H9 (cell line): ENCODE data around the gene TBC1D23. TPM values are rescaled to one million over a fixed set of nuclear protein-coding genes. Genes with fewer than 3 reads are reported as not detected.
A peak's percentile ranks its signal among the peaks of the same experiment; 100 is the strongest.

Source experiments
- DNase-seq: peaks from one replicate; pipeline ENCODE4 v3.0.0-alpha.2; 2017
- H2AFZ ChIP-seq: one replicate; pipeline ENCODE4 v1.6.1; 2013; ENCODE audit warnings: mild to moderate bottlenecking, low read length, control low read depth, moderate library complexity
- H2AK5ac ChIP-seq: 2 replicates; pipeline ENCODE4 v1.6.1; 2013; ENCODE audit warnings: low read length, control low read depth, mixed read lengths; ENCODE audit not compliant: insufficient read length
- H2BK120ac ChIP-seq: one replicate; pipeline ENCODE4 v1.6.1; 2013; ENCODE audit warnings: low read depth, mild to moderate bottlenecking, low read length, control low read depth, inconsistent platforms; ENCODE audit not compliant: poor library complexity, severe bottlenecking
- H2BK12ac ChIP-seq: 2 replicates; pipeline ENCODE4 v1.6.1; 2013; ENCODE audit warnings: low read length, control low read depth, mixed read lengths, low read depth; ENCODE audit not compliant: insufficient read length
- H2BK15ac ChIP-seq: 2 replicates; pipeline ENCODE4 v1.6.1; 2013; ENCODE audit warnings: low read depth, low read length, control low read depth
- H2BK20ac ChIP-seq: one replicate; pipeline ENCODE4 v1.6.1; 2013; ENCODE audit warnings: low read depth, mild to moderate bottlenecking, low read length, control low read depth, inconsistent platforms; ENCODE audit not compliant: poor library complexity, severe bottlenecking
- H2BK5ac ChIP-seq: 2 replicates; pipeline ENCODE4 v1.6.1; 2013; ENCODE audit warnings: low read length, control low read depth, mixed read lengths; ENCODE audit not compliant: insufficient read length
- H3K14ac ChIP-seq: 2 replicates; pipeline ENCODE4 v1.6.1; 2013; ENCODE audit warnings: low read length, control low read depth; ENCODE audit not compliant: insufficient read depth
- H3K18ac ChIP-seq: 2 replicates; pipeline ENCODE4 v1.6.1; 2013; ENCODE audit warnings: low read depth, mild to moderate bottlenecking, mixed read lengths, low read length, control low read depth; ENCODE audit not compliant: insufficient read length
- H3K23ac ChIP-seq: 2 replicates; pipeline ENCODE4 v1.6.1; 2013; ENCODE audit warnings: low read length, control low read depth, mixed read lengths, low read depth; ENCODE audit not compliant: insufficient read length
- H3K23me2 ChIP-seq: 2 replicates; pipeline ENCODE4 v1.6.1; 2013; ENCODE audit warnings: low read depth, mild to moderate bottlenecking, mixed read lengths, low read length, control low read depth; ENCODE audit not compliant: insufficient read length, poor library complexity, severe bottlenecking
- H3K27ac ChIP-seq: 2 replicates; pipeline ENCODE4 v1.5.1; 2013; ENCODE audit warnings: low read length, control low read depth, mixed read lengths, low read depth; ENCODE audit not compliant: insufficient read length
- H3K27me3 ChIP-seq: 2 replicates; pipeline ENCODE4 v1.6.1; 2013; ENCODE audit warnings: low read length, control low read depth, inconsistent platforms; ENCODE audit not compliant: insufficient read depth
- H3K4ac ChIP-seq: 2 replicates; pipeline ENCODE4 v1.6.1; 2013; ENCODE audit warnings: low read depth, mild to moderate bottlenecking, control low read depth, inconsistent platforms, low read length, moderate library complexity
- H3K4me1 ChIP-seq: 2 replicates; pipeline ENCODE4 v1.6.1; 2013; ENCODE audit warnings: low read length, control low read depth, inconsistent platforms; ENCODE audit not compliant: insufficient read depth
- H3K4me2 ChIP-seq: 2 replicates; pipeline ENCODE4 v1.6.1; 2013; ENCODE audit warnings: low read length, control low read depth, mixed read lengths; ENCODE audit not compliant: insufficient read length, insufficient read depth
- H3K56ac ChIP-seq: 2 replicates; pipeline ENCODE4 v1.6.1; 2013; ENCODE audit warnings: low read depth, mild to moderate bottlenecking, mixed read lengths, low read length, control low read depth; ENCODE audit not compliant: insufficient read length
- H3K79me1 ChIP-seq: 2 replicates; pipeline ENCODE4 v1.6.1; 2013; ENCODE audit warnings: low read depth, mild to moderate bottlenecking, moderate library complexity, low read length, control low read depth, inconsistent platforms; ENCODE audit not compliant: insufficient read depth, poor library complexity, severe bottlenecking
- H3K79me2 ChIP-seq: 2 replicates; pipeline ENCODE4 v1.6.1; 2013; ENCODE audit warnings: low read length, control low read depth, inconsistent platforms; ENCODE audit not compliant: insufficient read depth
- H3K9ac ChIP-seq: 2 replicates; pipeline ENCODE4 v1.6.1; 2013; ENCODE audit warnings: low read length, control low read depth, mixed read lengths; ENCODE audit not compliant: insufficient read length; ENCODE audit errors: extremely low read depth
- H3K9me3 ChIP-seq: one replicate; pipeline ENCODE4 v1.6.1; 2013; ENCODE audit warnings: low read depth, low read length, inconsistent platforms; ENCODE audit not compliant: control insufficient read depth
- H3T11ph ChIP-seq: one replicate; pipeline ENCODE4 v1.6.1; 2013; ENCODE audit warnings: mild to moderate bottlenecking, low read length, control low read depth, inconsistent platforms
- H4K20me1 ChIP-seq: one replicate; pipeline ENCODE4 v1.6.1; 2013; ENCODE audit not compliant: control insufficient read depth, insufficient read length, insufficient read depth
- H4K5ac ChIP-seq: 2 replicates; pipeline ENCODE4 v1.6.1; 2013; ENCODE audit warnings: low read depth, mild to moderate bottlenecking, mixed read lengths, low read length, control low read depth; ENCODE audit not compliant: insufficient read length
- H4K8ac ChIP-seq: replicated peaks from 2 replicates; pipeline ENCODE4 v1.6.1; 2013; ENCODE audit warnings: low read length, control low read depth, mixed read lengths, low read depth; ENCODE audit not compliant: insufficient read length
- H4K91ac ChIP-seq: 2 replicates; pipeline ENCODE4 v1.6.1; 2013; ENCODE audit warnings: low read depth, mild to moderate bottlenecking, moderate library complexity, mixed read lengths, low read length, control low read depth; ENCODE audit not compliant: insufficient read length
- H3K27ac Mint-ChIP-seq, 3 experiments: 2 replicates in 2 of 3; 3 replicates in 1 of 3; pipeline ENCODE4 v1.8.0; 2020 to 2021; ENCODE audit warnings: mixed read lengths in 3 of 3, mild to moderate bottlenecking in 1 of 3, moderate library complexity in 1 of 3
- H3K27me3 Mint-ChIP-seq: 2 replicates; pipeline ENCODE4 v1.8.0; 2021; ENCODE audit warnings: low read depth, mild to moderate bottlenecking, moderate library complexity, mixed read lengths
- H3K36me3 Mint-ChIP-seq, 3 experiments: 2 replicates in 2 of 3; 3 replicates in 1 of 3; pipeline ENCODE4 v1.8.0; 2020 to 2021; ENCODE audit warnings: low read depth in 3 of 3, mixed read lengths in 3 of 3; ENCODE audit not compliant: insufficient read depth in 1 of 3
- H3K4me1 Mint-ChIP-seq, 2 experiments: 2 replicates each; pipeline ENCODE4 v1.8.0; 2020; ENCODE audit warnings: mixed read lengths in 2 of 2
- H3K4me3 Mint-ChIP-seq, 2 experiments: 2 replicates in 1 of 2; 3 replicates in 1 of 2; pipeline ENCODE4 v1.8.0; 2020 to 2021; ENCODE audit warnings: mild to moderate bottlenecking in 2 of 2, mixed read lengths in 2 of 2, moderate library complexity in 1 of 2
- H3K9me3 Mint-ChIP-seq, 2 experiments: 2 replicates in 1 of 2; 3 replicates in 1 of 2; pipeline ENCODE4 v1.8.0; 2020; ENCODE audit warnings: mild to moderate bottlenecking in 2 of 2, mixed read lengths in 2 of 2, moderate library complexity in 1 of 2
- CTCF ChIP-seq: fragments of 200-600 bp; sonication (generic); conservative IDR thresholded peaks from 3 replicates; pipeline ENCODE4 v1.8.0; 2021; ENCODE audit warnings: antibody characterized with exemption, mild to moderate bottlenecking
- WGBS: extraction: QIAGEN DNeasy Blood & Tissue Kit; methylation state at CpG from one replicate; pipeline ENCODE4 v1.1.7; 2013; ENCODE audit warnings: missing lambda C conversion rate, low lambda C conversion rate, mixed read lengths; ENCODE audit not compliant: insufficient read length; ENCODE audit errors: extremely low coverage; 5-methylcytosine and 5-hydroxymethylcytosine counted together
- total RNA-seq: library from RNA; stranded (reverse); gene quantifications from 2 replicates; pipeline ENCODE4 v1.2.1, GENCODE V29; 2021

TBC1D23 gene
- total RNA-seq, 1 experiment from 2014 or later: 37.1 TPM

GRCh38 chr3:100352296-100353231 is 91.8 kb downstream of the TBC1D23 start:
- Histone ChIP-seq H2BK20ac (no peak overlapping the region), H3K4ac (no peak overlapping the region), H3T11ph (no peak overlapping the region), H3K4me1 (no peaks in the 10 kb centered on the region), H3K79me2 (no peaks in the 10 kb centered on the region), H3K27ac (no peak overlapping the region), H3K79me1 (no peaks in the 10 kb centered on the region), H4K8ac (no peak overlapping the region), H3K4me2 (no peak overlapping the region), H2BK120ac (no peak overlapping the region), H2BK15ac (no peak overlapping the region), H3K9ac (no peak overlapping the region), H2BK12ac (no peak overlapping the region), H3K14ac (no peak overlapping the region), H4K20me1 (no peaks in the 10 kb centered on the region), H3K23me2 (no peaks in the 10 kb centered on the region), H3K56ac (no peak overlapping the region), H4K5ac (no peak overlapping the region), H2BK5ac (no peak overlapping the region), H3K18ac (no peak overlapping the region), H2AK5ac (no peak overlapping the region), H3K9me3 (no peaks in the 10 kb centered on the region), H4K91ac (no peak overlapping the region), H3K27me3 (no peaks in the 10 kb centered on the region), H3K23ac (no peak overlapping the region), H2AFZ (no peak overlapping the region)
- no peak for DNase-seq
- no peaks in the 10 kb centered on the region for H3K27me3 Mint-ChIP-seq
- H3K4me1 Mint-ChIP-seq: no peaks in the 10 kb centered on the region
- WGBS: no CpG with 5 or more reads among the region's 10 CpGs
- peaks cover 12 to 45% (median 19%) of the 10 kb centered on the region in 3 experiments; a peak in 6 of 7 replicates for H3K36me3 Mint-ChIP-seq
- no peak for TF ChIP-seq CTCF
- peak overlapping the region in 1 of 3 experiments; percentile 6; a peak in 1 of 7 replicates for H3K27ac Mint-ChIP-seq
- H3K4me3 Mint-ChIP-seq: no peak overlapping the region
- no peaks in the 10 kb centered on the region for H3K9me3 Mint-ChIP-seq
